Neuronal stem cell (in vitro differentiated cells): Measurements from ENCODE around the gene SLC9A9.
A peak's percentile ranks its signal among the peaks of the same experiment; 100 is the strongest.

Experiments used
- DNase-seq: peaks from one replicate; pipeline ENCODE4 v3.0.0-alpha.2; 2013; ENCODE audit warnings: low spot score
- H2AFZ ChIP-seq: one replicate; pipeline ENCODE4 v1.6.1; 2013; ENCODE audit warnings: mild to moderate bottlenecking, low read length, inconsistent platforms
- H2AK5ac ChIP-seq: 2 replicates; pipeline ENCODE4 v1.6.1; 2013; ENCODE audit warnings: low read depth, mild to moderate bottlenecking, inconsistent platforms, low read length, moderate library complexity, mixed read lengths
- H2BK120ac ChIP-seq: 2 replicates; pipeline ENCODE4 v1.6.1; 2013; ENCODE audit warnings: low read depth, mild to moderate bottlenecking, inconsistent platforms, low read length, moderate library complexity, mixed read lengths
- H2BK12ac ChIP-seq: one replicate; pipeline ENCODE4 v1.6.1; 2013; ENCODE audit warnings: low read length, inconsistent platforms
- H2BK15ac ChIP-seq: 2 replicates; pipeline ENCODE4 v1.6.1; 2013; ENCODE audit warnings: mild to moderate bottlenecking, low read length, inconsistent platforms, mixed read lengths
- H2BK5ac ChIP-seq: one replicate; pipeline ENCODE4 v1.6.1; 2013; ENCODE audit warnings: inconsistent platforms, mild to moderate bottlenecking, low read length, moderate library complexity
- H3K14ac ChIP-seq: one replicate; pipeline ENCODE4 v1.6.1; 2013; ENCODE audit warnings: low read length, inconsistent platforms
- H3K18ac ChIP-seq: 2 replicates; pipeline ENCODE4 v1.6.1; 2013; ENCODE audit warnings: low read length, inconsistent platforms
- H3K23ac ChIP-seq: 2 replicates; pipeline ENCODE4 v1.6.1; 2013; ENCODE audit warnings: low read depth, mild to moderate bottlenecking, mixed read lengths, low read length, inconsistent platforms; ENCODE audit not compliant: poor library complexity
- H3K27ac ChIP-seq: replicated peaks from 3 replicates; pipeline ENCODE4 v1.5.1; 2013; ENCODE audit warnings: low read length, inconsistent platforms
- H3K27me3 ChIP-seq, 3 experiments: 2 replicates each; pipeline ENCODE4 v1.6.1; 2013; ENCODE audit warnings: low read length in 3 of 3, mild to moderate bottlenecking in 2 of 3, inconsistent platforms in 1 of 3, low read depth in 1 of 3, mixed read lengths in 1 of 3, moderate library complexity in 1 of 3; ENCODE audit not compliant: control insufficient read depth in 3 of 3, insufficient read depth in 3 of 3
- H3K36me3 ChIP-seq, 2 donors: replicated peaks in 1 of 2; 2 replicates each; pipeline ENCODE4 v1.6.1; 2013; ENCODE audit warnings: low read length in 2 of 2; ENCODE audit not compliant: control insufficient read depth in 2 of 2, insufficient read depth in 2 of 2
- H3K4ac ChIP-seq: 2 replicates; pipeline ENCODE4 v1.6.1; 2013; ENCODE audit warnings: inconsistent platforms, mild to moderate bottlenecking, low read length, moderate library complexity
- H3K4me1 ChIP-seq, 2 donors: 1 replicate in 1 of 2; 2 replicates in 1 of 2; pipeline ENCODE4 v1.6.1; 2013; ENCODE audit warnings: low read length in 2 of 2, low read depth in 1 of 2; ENCODE audit not compliant: control insufficient read depth in 2 of 2, insufficient read depth in 1 of 2
- H3K4me2 ChIP-seq: one replicate; pipeline ENCODE4 v1.6.1; 2013; ENCODE audit warnings: mild to moderate bottlenecking, low read length, inconsistent platforms; ENCODE audit not compliant: insufficient read depth, poor library complexity, severe bottlenecking
- H3K4me3 ChIP-seq, 2 donors: 2 replicates each; pipeline ENCODE4 v1.5.1; 2013; ENCODE audit warnings: low read length in 2 of 2, mild to moderate bottlenecking in 2 of 2, inconsistent platforms in 1 of 2, moderate library complexity in 1 of 2
- H3K79me1 ChIP-seq: one replicate; pipeline ENCODE4 v1.6.1; 2013; ENCODE audit warnings: low read depth, mild to moderate bottlenecking, inconsistent platforms, low read length, moderate library complexity
- H3K9ac ChIP-seq: one replicate; pipeline ENCODE4 v1.6.1; 2013; ENCODE audit warnings: mild to moderate bottlenecking, low read depth, low read length, inconsistent platforms; ENCODE audit not compliant: poor library complexity
- H3K9me3 ChIP-seq, 2 donors: replicated peaks in 1 of 2; 2 replicates each; pipeline versions ENCODE3 to v1.6.1; 2013; ENCODE audit warnings: low read length in 2 of 2, mild to moderate bottlenecking in 2 of 2, inconsistent platforms in 1 of 2, low read depth in 1 of 2, mixed read lengths in 1 of 2, moderate library complexity in 1 of 2; ENCODE audit not compliant: control insufficient read depth in 2 of 2, insufficient read depth in 1 of 2
- H4K8ac ChIP-seq: one replicate; pipeline ENCODE4 v1.6.1; 2013; ENCODE audit warnings: low read depth, mild to moderate bottlenecking, inconsistent platforms, low read length, moderate library complexity
- H4K91ac ChIP-seq: one replicate; pipeline ENCODE4 v1.6.1; 2013; ENCODE audit warnings: low read length, low read depth, mild to moderate bottlenecking, inconsistent platforms; ENCODE audit not compliant: poor library complexity
- WGBS, 2 donors: extraction: QIAGEN DNeasy Blood & Tissue Kit; methylation state at CpG; one replicate each; pipeline ENCODE4 v1.1.7; 2013; ENCODE audit warnings: missing lambda C conversion rate in 2 of 2, mixed read lengths in 1 of 2; ENCODE audit not compliant: insufficient read length in 2 of 2, insufficient replicate concordance in 1 of 2; ENCODE audit errors: extremely low coverage in 2 of 2; 5-methylcytosine and 5-hydroxymethylcytosine counted together

The SLC9A9 gene

DNA sequence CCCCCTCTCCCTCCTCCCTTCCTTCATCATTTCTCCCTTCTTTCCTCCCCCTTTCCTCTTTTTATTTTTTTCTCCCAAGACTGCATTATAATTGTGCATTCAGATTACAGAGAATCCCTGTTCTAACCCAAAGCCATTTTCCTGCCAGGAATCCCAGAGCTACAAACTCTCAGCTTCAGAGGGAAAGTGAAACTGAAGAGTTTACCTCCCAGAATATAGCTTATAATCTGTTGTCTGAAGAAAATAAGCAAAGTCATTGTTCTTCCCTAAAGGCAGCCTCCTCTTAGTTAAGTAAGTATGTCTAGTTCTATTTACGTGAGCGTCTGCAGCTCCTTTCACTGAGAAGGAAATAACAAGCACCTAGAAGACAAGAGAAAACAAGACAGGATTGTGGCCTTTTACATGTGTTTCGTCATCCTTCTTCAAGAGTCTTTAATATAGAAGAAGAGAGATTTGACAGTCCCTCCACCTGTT is 631.5 kb downstream of the SLC9A9 start:
- no peak overlapping the region for H2BK5ac ChIP-seq
- no peak overlapping the region for H3K4ac ChIP-seq

More for the DNA sequence above, 631.5 kb downstream of the SLC9A9 start:
- no peaks in the 10 kb centered on the region for H3K9me3 ChIP-seq
- no peaks in the 10 kb centered on the region for H3K27me3 ChIP-seq
- no peak overlapping the region for H3K14ac ChIP-seq
- no peak overlapping the region for H3K27ac ChIP-seq
- no peak overlapping the region for H3K4me2 ChIP-seq
- peak overlapping the region; percentile 84 for H2AFZ ChIP-seq
- H2AK5ac ChIP-seq = no peak overlapping the region
- H4K8ac ChIP-seq = no peak overlapping the region
- H2BK12ac ChIP-seq = no peak overlapping the region
- no peak overlapping the region for H2BK15ac ChIP-seq
- WGBS, 2 donors = no CpG with 5 or more reads among the region's 3 CpGs
- H3K18ac ChIP-seq = no peak overlapping the region
- no peak for DNase-seq
- no peaks in the 10 kb centered on the region for H3K79me1 ChIP-seq
- H3K4me3 ChIP-seq = no peak overlapping the region
- no peak overlapping the region for H3K9ac ChIP-seq
- H4K91ac ChIP-seq = no peak overlapping the region
- H2BK120ac ChIP-seq = no peak overlapping the region
- no peak overlapping the region for H3K23ac ChIP-seq
- no peaks in the 10 kb centered on the region for H3K36me3 ChIP-seq
- H3K4me1 ChIP-seq = peaks cover 2 to 19% of the 10 kb centered on the region in 2 donors
